ENCODE measurements around the gene ARHGDIG.

Gene ARHGDIG

DNA sequence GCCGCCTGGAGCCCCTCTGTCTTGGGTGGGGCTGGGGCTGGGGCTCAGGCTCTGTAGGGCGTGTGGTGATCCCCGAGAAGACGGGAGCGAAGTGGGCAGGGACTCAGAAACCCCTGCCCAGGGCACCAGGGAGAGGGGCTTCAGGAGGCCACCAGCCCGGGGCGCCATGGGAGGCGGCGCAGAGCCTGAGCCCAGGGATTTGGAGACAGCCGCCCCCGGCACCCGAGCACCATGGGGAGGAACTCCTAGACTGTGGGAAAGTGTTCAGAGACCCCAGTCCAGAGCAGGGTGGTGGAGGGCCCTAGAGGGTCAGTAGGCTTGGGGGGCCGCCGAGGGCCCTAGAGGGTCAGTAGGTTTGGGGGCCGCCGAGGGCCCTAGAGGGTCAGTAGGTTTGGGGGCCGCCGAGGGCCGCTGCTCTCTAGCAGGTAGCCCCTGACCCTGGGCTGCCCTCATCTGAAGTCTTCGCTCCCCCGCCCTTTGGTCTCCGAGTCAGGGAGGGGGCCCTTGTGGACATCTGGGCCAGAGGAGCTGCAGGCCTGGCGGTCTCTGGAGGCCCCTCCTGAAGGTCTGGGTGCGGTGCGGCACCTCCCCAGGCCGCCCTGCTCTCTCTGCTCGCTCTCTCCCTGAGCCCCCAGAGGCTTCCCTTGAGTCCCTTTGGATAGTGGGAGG is 734 bp downstream of the ARHGDIG start:
- H3K4me1 Mint-ChIP-seq (ENCODE audit: low read depth) = no peaks in the 10 kb centered on the region
- peaks cover 12% of the 10 kb centered on the region for H3K36me3 Mint-ChIP-seq (ENCODE audit: low read depth)
- peaks cover under 1% of the 10 kb centered on the region for H3K9me3 Mint-ChIP-seq
- intact Hi-C loops (cut with micrococcal nuclease) = no loop called here
- no peak overlapping the region for H3K4me3 Mint-ChIP-seq
- no peak overlapping the region for H3K27ac Mint-ChIP-seq
- peaks cover 58% of the 10 kb centered on the region for H3K27me3 Mint-ChIP-seq

DNA sequence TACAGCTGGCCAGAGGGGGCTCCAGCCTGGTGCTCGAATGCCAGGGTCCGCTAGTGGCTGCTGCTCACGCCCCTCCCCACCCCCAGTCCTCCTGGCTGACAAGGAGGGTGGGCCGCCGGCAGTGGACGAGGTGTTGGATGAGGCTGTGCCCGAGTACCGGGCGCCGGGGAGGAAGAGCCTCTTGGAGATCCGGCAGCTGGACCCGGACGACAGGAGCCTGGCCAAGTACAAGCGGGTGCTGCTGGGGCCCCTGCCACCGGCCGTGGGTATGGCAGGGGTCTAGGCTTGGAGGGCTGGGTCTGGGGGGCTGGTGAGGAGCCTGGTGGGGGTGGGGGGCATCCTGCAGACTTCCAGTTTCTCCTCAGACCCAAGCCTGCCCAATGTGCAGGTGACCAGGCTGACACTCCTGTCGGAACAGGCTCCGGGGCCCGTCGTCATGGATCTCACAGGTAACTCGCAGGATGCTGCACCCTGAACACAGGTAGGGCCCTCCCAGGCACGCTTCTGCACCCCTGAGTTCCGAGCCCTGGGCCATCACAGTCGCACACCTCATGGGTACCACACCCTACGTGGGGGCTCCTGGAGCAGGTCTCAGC is 1.4 kb downstream of the ARHGDIG start:
- H3K4me3 Mint-ChIP-seq = no peak overlapping the region
- no peaks in the 10 kb centered on the region for H3K4me1 Mint-ChIP-seq (ENCODE audit: low read depth)
- no peak overlapping the region for H3K27ac Mint-ChIP-seq
- intact Hi-C loops (cut with micrococcal nuclease) = no loop called here
- H3K36me3 Mint-ChIP-seq (ENCODE audit: low read depth) = peaks cover 18% of the 10 kb centered on the region
- H3K27me3 Mint-ChIP-seq = peaks cover 52% of the 10 kb centered on the region
- peaks cover 7% of the 10 kb centered on the region for H3K9me3 Mint-ChIP-seq

DNA sequence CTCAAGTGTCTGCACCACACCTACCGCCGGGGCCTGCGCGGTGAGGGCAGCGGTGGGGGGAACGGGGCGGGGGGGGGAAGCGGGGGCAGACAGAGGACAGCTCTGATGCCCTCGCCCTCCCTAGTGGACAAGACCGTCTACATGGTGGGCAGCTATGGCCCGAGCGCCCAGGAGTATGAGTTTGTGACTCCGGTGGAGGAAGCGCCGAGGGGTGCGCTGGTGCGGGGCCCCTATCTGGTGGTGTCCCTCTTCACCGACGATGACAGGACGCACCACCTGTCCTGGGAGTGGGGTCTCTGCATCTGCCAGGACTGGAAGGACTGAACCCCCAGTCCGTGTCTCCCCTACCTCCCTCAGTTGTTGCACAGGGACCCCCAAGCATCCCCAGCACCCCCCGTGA is 2.1 kb downstream of the ARHGDIG start:
- no peak overlapping the region for H3K27ac Mint-ChIP-seq
- no peak overlapping the region for H3K4me3 Mint-ChIP-seq
- H3K36me3 Mint-ChIP-seq (ENCODE audit: low read depth) = peaks cover 25% of the 10 kb centered on the region
- peaks cover 45% of the 10 kb centered on the region for H3K27me3 Mint-ChIP-seq
- intact Hi-C loops (cut with micrococcal nuclease) = no loop called here
- H3K4me1 Mint-ChIP-seq (ENCODE audit: low read depth) = no peaks in the 10 kb centered on the region
- H3K9me3 Mint-ChIP-seq = peaks cover 10% of the 10 kb centered on the region

DNA sequence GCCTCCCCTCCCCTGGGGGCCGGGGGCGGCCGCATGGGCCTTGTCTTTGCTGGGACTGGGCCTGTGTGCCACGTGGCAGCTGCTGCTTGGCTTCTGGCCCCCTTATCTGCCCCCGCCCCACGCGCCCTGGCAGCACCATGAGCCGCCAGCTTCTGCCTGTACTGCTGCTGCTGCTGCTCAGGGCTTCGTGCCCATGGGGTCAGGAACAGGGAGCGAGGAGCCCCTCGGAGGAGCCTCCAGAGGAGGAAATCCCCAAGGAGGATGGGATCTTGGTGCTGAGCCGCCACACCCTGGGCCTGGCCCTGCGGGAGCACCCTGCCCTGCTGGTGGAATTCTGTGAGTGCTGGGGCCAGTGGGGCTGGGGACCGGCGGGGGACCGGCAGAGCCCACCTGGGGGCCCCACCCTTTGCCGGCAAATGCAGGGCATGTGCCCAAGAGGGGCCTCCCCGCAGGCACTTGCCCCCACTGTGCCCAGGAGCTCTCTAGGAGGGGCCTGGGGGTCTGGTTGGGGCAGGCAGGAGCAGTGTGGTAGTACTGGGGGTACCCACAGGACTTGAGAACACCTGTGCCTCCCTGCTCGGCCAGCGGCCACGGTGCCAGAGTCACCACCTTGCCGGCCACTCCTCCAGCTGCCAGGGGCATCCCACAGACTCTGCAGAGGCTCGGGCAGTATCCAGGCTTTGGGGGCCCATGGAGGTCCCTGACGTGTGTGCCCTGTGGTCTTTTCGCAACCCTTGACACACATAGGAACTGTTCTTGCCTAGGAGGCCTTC is 2.8 kb downstream of the ARHGDIG start, which contains the start of gene PDIA2:
Gene PDIA2, plus strand, starts transcription at position 132 of the 773 bp plus-strand sequence. Its CDS starts 6 bp downstream, at position 138.
- Mint-ChIP-seq H3K4me3 (no peak within 1 kb of the TSS), H3K36me3 (ENCODE audit: low read depth) (peaks cover 32% of the 10 kb centered on the region), H3K9me3 (peaks cover 17% of the 10 kb centered on the region), H3K27me3 (peaks cover 42% of the 10 kb centered on the region), H3K4me1 (ENCODE audit: low read depth) (no peaks in the 10 kb centered on the region), H3K27ac (no peak within 1 kb of the TSS)
- intact Hi-C loops (cut with micrococcal nuclease) = no loop called here

DNA sequence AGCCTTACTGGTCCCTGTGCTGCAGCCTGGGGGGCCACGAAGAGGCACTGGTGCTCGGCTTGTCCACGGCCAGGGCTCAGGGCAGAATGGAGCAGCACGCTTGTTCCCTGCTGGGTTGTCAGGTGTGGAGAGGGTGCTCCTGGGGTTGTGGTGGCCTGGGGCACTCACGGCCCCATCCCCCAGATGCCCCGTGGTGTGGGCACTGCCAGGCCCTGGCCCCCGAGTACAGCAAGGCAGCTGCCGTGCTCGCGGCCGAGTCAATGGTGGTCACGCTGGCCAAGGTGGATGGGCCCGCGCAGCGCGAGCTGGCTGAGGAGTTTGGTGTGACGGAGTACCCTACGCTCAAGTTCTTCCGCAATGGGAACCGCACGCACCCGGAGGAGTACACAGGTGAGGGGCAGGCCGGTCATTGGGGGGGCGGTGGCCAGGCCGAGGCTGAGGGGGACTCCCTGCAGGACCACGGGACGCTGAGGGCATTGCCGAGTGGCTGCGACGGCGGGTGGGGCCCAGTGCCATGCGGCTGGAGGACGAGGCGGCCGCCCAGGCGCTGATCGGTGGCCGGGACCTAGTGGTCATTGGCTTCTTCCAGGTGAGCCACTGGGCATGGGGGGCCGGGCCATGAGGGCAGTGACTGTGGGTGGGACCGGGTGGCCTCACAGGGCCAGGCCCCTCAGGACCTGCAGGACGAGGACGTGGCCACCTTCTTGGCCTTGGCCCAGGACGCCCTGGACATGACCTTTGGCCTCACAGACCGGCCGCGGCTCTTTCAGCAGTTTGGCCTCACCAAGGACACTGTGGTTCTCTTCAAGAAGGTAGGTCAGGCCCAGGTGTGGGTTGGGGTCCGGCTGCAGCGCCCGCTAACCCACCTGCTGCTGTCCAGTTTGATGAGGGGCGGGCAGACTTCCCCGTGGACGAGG is 4.1 kb downstream of the ARHGDIG start:
- Mint-ChIP-seq H3K27ac (no peak overlapping the region), H3K4me1 (ENCODE audit: low read depth) (no peaks in the 10 kb centered on the region), H3K27me3 (peaks cover 31% of the 10 kb centered on the region), H3K9me3 (peaks cover 19% of the 10 kb centered on the region), H3K36me3 (ENCODE audit: low read depth) (peaks cover 45% of the 10 kb centered on the region), H3K4me3 (no peak overlapping the region)
- intact Hi-C loops (cut with micrococcal nuclease) = no loop called here

DNA sequence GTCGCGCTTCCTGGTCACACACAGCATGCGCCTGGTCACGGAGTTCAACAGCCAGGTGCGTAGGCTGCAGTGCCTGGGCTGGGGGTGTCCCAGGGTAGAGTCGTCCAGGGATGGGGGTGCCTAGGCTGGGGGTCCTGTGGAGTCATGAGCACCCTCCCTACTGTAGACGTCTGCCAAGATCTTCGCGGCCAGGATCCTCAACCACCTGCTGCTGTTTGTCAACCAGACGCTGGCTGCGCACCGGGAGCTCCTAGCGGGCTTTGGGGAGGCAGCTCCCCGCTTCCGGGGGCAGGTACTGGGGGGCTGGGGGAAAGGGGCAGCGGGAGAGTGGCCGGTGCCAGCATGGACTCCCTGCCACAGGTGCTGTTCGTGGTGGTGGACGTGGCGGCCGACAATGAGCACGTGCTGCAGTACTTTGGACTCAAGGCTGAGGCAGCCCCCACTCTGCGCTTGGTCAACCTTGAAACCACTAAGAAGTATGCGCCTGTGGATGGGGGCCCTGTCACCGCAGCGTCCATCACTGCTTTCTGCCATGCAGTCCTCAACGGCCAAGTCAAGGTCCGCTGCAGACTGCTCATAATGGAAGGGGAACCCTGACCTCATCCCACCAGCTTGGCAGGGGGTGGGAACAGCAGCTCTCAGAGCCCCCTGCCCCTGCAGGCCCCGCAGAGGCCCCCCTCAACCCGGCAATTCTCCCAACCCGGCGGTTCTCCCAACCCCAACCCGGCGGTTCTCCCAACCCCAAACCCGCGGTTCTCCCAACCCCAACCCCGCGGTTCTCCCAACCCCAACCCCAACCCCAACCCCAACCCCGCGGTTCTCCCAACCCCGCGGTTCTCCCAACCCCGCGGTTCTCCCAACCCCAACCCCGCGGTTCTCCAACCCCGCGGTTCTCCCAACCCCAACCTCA is 5.0 kb downstream of the ARHGDIG start:
- Mint-ChIP-seq H3K36me3 (ENCODE audit: low read depth) (peaks cover 54% of the 10 kb centered on the region), H3K4me3 (no peak overlapping the region), H3K9me3 (peaks cover 19% of the 10 kb centered on the region), H3K27me3 (peaks cover 26% of the 10 kb centered on the region), H3K27ac (no peak overlapping the region), H3K4me1 (ENCODE audit: low read depth) (no peaks in the 10 kb centered on the region)
- intact Hi-C loops (cut with micrococcal nuclease) = no loop called here

DNA sequence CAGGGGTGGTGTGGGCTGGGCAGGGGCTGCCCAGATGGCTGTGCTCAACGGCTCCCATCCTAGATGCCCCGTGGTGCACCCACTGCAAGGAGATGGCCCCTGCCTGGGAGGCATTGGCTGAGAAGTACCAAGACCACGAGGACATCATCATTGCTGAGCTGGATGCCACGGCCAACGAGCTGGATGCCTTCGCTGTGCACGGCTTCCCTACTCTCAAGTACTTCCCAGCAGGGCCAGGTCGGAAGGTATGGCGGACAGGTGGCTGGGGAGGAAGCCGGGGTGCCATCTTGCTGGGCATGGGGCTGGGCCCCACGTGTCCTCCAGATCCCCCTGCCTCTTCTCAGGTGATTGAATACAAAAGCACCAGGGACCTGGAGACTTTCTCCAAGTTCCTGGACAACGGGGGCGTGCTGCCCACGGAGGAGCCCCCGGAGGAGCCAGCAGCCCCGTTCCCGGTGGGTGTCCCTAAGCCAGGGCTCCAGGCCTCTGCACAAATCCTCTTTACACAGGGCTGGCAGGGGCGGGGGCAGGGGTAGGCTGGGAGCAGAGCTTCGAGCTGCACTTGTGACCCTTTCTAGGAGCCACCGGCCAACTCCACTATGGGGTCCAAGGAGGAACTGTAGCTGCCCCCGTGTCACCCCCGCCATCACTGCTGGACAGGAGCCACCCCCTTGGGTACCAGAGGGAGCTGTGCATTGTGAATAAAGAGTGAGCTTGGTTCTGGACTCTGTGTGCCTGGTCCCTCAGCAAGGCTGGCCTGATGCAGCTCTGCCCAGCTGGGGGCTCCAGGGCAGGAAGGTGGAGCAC is 6.3 kb downstream of the ARHGDIG start:
- Mint-ChIP-seq H3K27me3 (peaks cover 15% of the 10 kb centered on the region), H3K9me3 (peaks cover 19% of the 10 kb centered on the region), H3K36me3 (ENCODE audit: low read depth) (peaks cover 67% of the 10 kb centered on the region), H3K4me1 (ENCODE audit: low read depth) (no peaks in the 10 kb centered on the region), H3K4me3 (no peak overlapping the region), H3K27ac (no peak overlapping the region)
- intact Hi-C loops (cut with micrococcal nuclease) = no loop called here

DNA sequence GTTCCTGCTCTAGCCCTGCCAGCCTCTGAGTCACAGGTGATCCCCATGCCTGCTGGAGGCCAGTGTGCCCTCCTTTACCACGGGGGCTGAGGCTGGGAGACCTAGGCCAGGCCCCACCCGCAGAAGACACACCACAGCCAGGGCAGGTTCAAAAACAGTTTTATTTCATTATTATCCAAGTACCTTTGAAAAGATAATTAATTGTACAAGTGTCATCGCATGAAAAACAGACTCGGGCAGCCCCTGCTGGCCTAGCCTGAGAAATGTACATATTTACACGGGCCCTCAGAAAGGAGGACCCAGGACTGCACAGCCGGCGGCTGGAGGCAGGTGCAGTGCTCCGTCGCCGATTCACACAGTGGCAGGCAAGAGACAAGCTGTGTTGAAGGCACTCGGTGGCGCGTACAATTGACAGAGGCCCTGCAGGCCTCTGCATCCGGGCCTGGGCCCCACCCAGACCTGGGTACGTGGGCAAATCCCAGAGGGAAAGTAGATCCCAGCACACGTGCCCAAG is 7.0 kb downstream of the ARHGDIG start:
- intact Hi-C loops (cut with micrococcal nuclease) = no loop called here
- peaks cover 19% of the 10 kb centered on the region for H3K9me3 Mint-ChIP-seq
- H3K27me3 Mint-ChIP-seq = peaks cover 9% of the 10 kb centered on the region
- H3K4me1 Mint-ChIP-seq (ENCODE audit: low read depth) = no peaks in the 10 kb centered on the region
- peaks cover 74% of the 10 kb centered on the region for H3K36me3 Mint-ChIP-seq (ENCODE audit: low read depth)
- H3K4me3 Mint-ChIP-seq = no peak overlapping the region
- H3K27ac Mint-ChIP-seq = no peak overlapping the region

DNA sequence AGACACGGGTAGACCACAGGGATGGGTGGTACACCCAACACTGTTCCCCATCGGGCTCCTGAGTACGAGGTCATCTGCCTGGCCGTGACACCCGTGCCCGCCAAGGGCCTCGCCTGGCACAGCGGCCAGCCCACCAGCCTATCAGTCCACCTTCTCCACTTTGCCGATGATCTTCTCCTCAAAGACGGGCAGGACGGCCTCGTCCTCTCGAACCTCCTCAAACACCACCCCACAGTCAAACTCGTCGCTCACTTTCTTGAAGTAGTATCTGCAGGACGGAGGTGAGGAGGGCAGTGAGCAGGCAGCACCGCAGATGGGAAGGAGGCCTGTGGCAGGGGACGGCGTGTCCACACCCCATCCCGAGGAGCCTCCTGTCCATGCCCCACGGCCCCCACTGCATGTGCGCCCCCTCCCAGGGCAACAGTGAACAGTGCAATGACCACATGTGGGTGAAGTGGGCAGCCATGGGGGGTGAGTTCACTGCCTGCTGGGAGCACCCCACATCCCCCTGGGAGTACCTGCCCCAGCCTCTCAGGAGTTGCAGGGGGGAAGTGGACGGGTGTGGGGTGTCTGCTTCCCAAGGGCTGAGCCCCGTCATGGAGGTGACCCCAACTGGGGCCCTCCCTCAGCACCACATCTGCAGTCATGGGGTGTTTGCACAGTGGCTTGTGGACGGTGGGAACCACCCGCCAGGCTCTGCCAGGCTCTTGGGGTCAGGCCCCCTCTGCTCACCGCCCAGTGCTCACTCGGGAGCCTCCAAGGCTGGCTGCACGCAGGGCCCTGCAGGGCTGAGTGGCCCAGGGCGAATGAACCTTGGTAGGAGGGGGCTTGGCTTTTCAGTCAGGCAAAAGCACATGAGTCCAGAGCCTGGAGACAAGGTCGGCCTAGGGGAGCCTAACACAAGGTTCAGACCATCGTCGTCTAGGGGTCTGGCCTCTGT is 7.9 kb downstream of the ARHGDIG start:
- H3K27ac Mint-ChIP-seq = no peak overlapping the region
- intact Hi-C loops (cut with micrococcal nuclease) = no loop called here
- peaks cover 19% of the 10 kb centered on the region for H3K9me3 Mint-ChIP-seq
- no peak overlapping the region for H3K4me3 Mint-ChIP-seq
- H3K36me3 Mint-ChIP-seq (ENCODE audit: low read depth) = peaks cover 83% of the 10 kb centered on the region
- H3K4me1 Mint-ChIP-seq (ENCODE audit: low read depth) = no peaks in the 10 kb centered on the region
- H3K27me3 Mint-ChIP-seq = peaks cover under 1% of the 10 kb centered on the region

DNA sequence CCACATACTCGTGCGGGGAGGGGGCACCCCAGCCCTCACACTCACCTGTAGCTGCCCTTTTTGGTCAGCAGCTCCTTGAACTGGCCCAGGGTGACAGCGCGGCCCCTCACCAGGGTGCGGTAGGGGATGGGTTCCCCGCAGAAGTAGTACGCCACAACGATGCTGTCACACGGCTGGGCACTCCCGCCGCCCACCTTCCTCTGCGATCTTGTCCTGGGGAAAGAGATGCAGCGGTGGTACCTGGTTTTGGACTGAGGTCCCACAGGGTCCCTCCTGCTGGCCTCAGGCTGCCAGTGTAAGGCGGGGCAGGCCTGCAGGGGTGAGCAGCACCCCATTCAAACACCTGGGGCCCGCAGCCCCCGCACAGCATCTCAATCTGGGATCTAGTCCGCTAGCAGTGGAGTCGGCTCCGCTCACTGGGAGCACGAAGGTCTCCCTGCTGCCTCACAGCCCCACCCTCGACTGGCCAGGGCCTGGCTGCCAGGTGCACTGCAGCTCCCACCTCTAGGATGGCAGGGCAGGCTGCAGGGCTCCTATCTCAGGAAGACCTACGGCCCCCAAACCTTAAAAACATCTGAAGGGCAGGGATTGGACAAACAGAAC is 9.1 kb downstream of the ARHGDIG start:
- Mint-ChIP-seq H3K4me3 (no peak overlapping the region), H3K36me3 (ENCODE audit: low read depth) (peaks cover 94% of the 10 kb centered on the region), H3K27ac (no peak overlapping the region), H3K27me3 (no peaks in the 10 kb centered on the region), H3K9me3 (peaks cover 19% of the 10 kb centered on the region), H3K4me1 (ENCODE audit: low read depth) (no peaks in the 10 kb centered on the region)
- intact Hi-C loops (cut with micrococcal nuclease) = no loop called here

DNA sequence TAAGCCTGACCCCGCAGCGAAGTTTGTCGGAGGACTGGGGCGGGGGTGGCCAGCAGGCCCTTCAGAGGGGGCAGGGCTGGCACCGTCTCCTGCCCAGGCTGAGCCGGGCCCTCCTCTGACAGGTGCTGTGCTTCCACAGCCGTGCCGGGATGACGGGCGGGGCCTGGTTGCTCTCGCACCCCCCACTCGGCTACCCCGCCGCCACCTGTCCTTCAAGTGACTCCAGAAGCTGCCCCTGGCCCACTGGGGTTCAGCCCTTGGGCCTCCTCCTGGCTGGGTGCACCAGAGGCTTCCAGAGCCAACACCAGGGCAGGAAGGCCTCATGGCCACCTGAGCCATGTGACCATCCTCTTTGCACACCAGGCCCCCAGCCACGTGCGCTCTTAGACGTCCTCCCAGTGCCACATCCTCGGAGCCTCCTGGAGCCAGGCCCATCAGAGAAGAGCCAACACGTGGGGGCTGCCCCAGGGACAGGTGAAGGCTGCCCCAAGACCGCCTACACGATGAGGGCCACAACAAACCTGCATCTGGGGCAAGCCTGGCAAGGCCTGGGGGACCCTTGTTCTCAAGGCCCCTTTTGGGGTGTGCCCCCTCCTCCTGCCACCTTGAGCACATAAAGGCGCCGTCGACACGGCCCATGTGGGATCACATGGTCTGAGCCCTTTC is 9.8 kb downstream of the ARHGDIG start:
- no peaks in the 10 kb centered on the region for H3K27me3 Mint-ChIP-seq
- no peak overlapping the region for H3K4me3 Mint-ChIP-seq
- H3K4me1 Mint-ChIP-seq (ENCODE audit: low read depth) = no peaks in the 10 kb centered on the region
- H3K36me3 Mint-ChIP-seq (ENCODE audit: low read depth) = peaks cover 90% of the 10 kb centered on the region
- peaks cover 19% of the 10 kb centered on the region for H3K9me3 Mint-ChIP-seq
- intact Hi-C loops (cut with micrococcal nuclease) = no loop called here
- no peak overlapping the region for H3K27ac Mint-ChIP-seq
